HG03521 (cell line): ENCODE data around the gene ATMIN.

Source experiments
- ATAC-seq: cut with Tn5 transposase; IDR thresholded peaks from one replicate; pipeline ENCODE4 v1.9.1; 2021; ENCODE audit warnings: mild to moderate bottlenecking, moderate library complexity; ENCODE audit not compliant: unreplicated experiment

ATMIN gene

GRCh38 chr16:81035398-81035974 is at the start of gene ATMIN:
ATMIN (plus strand) TSS chr16:81035842; CDS start chr16:81035871, 29 bp downstream.
- ATAC-seq = peak; percentile 95

- no peak for ATAC-seq
These were observed 49.1 kb upstream of the ATMIN start for GRCh38 chr16:80986557-80986956.

- no peak for ATAC-seq
These were observed 46.9 kb upstream of the ATMIN start for GRCh38 chr16:80988756-80989155.

GRCh38 chr16:80989801-80990200 is 45.8 kb upstream of the ATMIN start:
- ATAC-seq = no peak

GRCh38 chr16:80990577-80990976 is 45.1 kb upstream of the ATMIN start:
- no peak for ATAC-seq

GRCh38 chr16:80990978-80991377 is 44.7 kb upstream of the ATMIN start:
- ATAC-seq = no peak

- ATAC-seq = no peak
These were observed 43.7 kb upstream of the ATMIN start for GRCh38 chr16:80991792-80992430.

- no peak for ATAC-seq
These were observed 42.9 kb upstream of the ATMIN start for GRCh38 chr16:80992676-80993293.

GRCh38 chr16:80993307-80993706 is 42.3 kb upstream of the ATMIN start:
- ATAC-seq = no peak

- no peak for ATAC-seq
These were observed 41.8 kb upstream of the ATMIN start for GRCh38 chr16:80993834-80994233.

GRCh38 chr16:80994451-80994850 is 41.2 kb upstream of the ATMIN start:
- ATAC-seq = no peak

- ATAC-seq = peak; percentile 14
These were observed 38.9 kb upstream of the ATMIN start for GRCh38 chr16:80996688-80997138.

- ATAC-seq = peak; percentile 62
These were observed 38.4 kb upstream of the ATMIN start for GRCh38 chr16:80997139-80997798.

- no peak for ATAC-seq
These were observed 37.5 kb upstream of the ATMIN start for GRCh38 chr16:80997964-80998620.

GRCh38 chr16:81000873-81001272 is 34.8 kb upstream of the ATMIN start:
- no peak for ATAC-seq

- ATAC-seq = no peak
These were observed 34.3 kb upstream of the ATMIN start for GRCh38 chr16:81001330-81001729.

GRCh38 chr16:81003064-81003463 is 32.6 kb upstream of the ATMIN start:
- no peak for ATAC-seq

- ATAC-seq = no peak
These were observed 31.8 kb upstream of the ATMIN start for GRCh38 chr16:81003610-81004460.

GRCh38 chr16:81004646-81005353 is 30.8 kb upstream of the ATMIN start:
- no peak for ATAC-seq
